Activated naive CD4-positive, alpha-beta T cell treated with anti-CD3 and anti-CD28 coated beads, Interleukin-2, amount 10 ng/mL, durations not matched to agents 7 days and 5 days (primary cell): Measurements from ENCODE around the gene IFRD1.
"Not testable (repeated sequence)": the region's sequence is repeated elsewhere in the genome, so short reads cannot be mapped to it uniquely, and the experiment has no call there.

Experiments used
- CTCF ChIA-PET: fragments of 350-600 bp; sonication (Branson Sonifier 250); formaldehyde crosslinking; loops from one replicate; lab custom pipeline; 2021; ENCODE audit warnings: antibody characterized with exemption; lab: Charles Lee
- DNase-seq: peaks from one replicate; pipeline ENCODE4 v3.0.0-alpha.2; 2020
- H3K27ac Mint-ChIP-seq: one replicate; pipeline ENCODE4 v1.8.0; 2021; ENCODE audit warnings: mild to moderate bottlenecking, moderate library complexity, mixed read lengths
- H3K27me3 Mint-ChIP-seq: one replicate; pipeline ENCODE4 v1.8.0; 2021; ENCODE audit warnings: mild to moderate bottlenecking, mixed read lengths
- H3K36me3 Mint-ChIP-seq: one replicate; pipeline ENCODE4 v1.8.0; 2021; ENCODE audit warnings: mixed read lengths
- H3K4me1 Mint-ChIP-seq: one replicate; pipeline ENCODE4 v1.8.0; 2021; ENCODE audit warnings: mixed read lengths
- H3K4me3 Mint-ChIP-seq: one replicate; pipeline ENCODE4 v1.8.0; 2021; ENCODE audit warnings: mild to moderate bottlenecking, moderate library complexity, mixed read lengths
- H3K9me3 Mint-ChIP-seq: one replicate; pipeline ENCODE4 v1.8.0; 2021; ENCODE audit warnings: mixed read lengths

The IFRD1 gene

GRCh38 chr7:112505495-112505894 lies 55.2 kb downstream of the IFRD1 start:
- CTCF ChIA-PET, result no interaction called here
- H3K27me3 Mint-ChIP-seq, result peaks cover 4% of the 10 kb centered on the region
- no peak for DNase-seq
- H3K27ac Mint-ChIP-seq, result no peak overlapping the region
- no peaks in the 10 kb centered on the region for H3K4me1 Mint-ChIP-seq
- H3K9me3 Mint-ChIP-seq, result no peaks in the 10 kb centered on the region
- H3K36me3 Mint-ChIP-seq, result no peaks in the 10 kb centered on the region
- no peak overlapping the region for H3K4me3 Mint-ChIP-seq

GRCh38 chr7:112508404-112508803 lies 58.1 kb downstream of the IFRD1 start:
- Mint-ChIP-seq H3K27ac (no peak overlapping the region), H3K9me3 (no peaks in the 10 kb centered on the region), H3K4me1 (no peaks in the 10 kb centered on the region), H3K36me3 (no peaks in the 10 kb centered on the region), H3K4me3 (no peak overlapping the region), H3K27me3 (peaks cover 7% of the 10 kb centered on the region)
- DNase-seq, result no peak
- CTCF ChIA-PET, result no interaction called here

DNA sequence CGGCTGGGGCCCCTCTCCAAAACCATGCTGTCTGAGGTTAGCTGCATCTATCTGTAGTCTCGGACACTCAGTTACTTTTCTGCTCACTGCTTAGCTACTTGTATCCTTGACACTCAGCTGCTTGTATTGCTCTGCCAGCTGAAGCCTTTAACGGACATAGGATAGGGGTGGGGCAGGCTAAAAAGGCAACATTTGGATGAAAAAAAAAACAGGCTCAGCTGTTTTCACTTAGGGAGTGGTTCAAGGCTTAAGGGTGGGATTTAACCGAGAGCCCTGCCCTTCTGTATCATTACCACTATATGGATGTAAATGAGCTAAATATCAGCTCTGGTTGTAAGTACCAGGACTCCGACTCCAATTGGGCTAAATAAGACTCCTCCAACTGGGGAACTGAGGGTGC lies 59.1 kb downstream of the IFRD1 start:
- peaks cover 7% of the 10 kb centered on the region for H3K27me3 Mint-ChIP-seq
- no peaks in the 10 kb centered on the region for H3K9me3 Mint-ChIP-seq
- no peaks in the 10 kb centered on the region for H3K4me1 Mint-ChIP-seq
- DNase-seq, result no peak
- H3K27ac Mint-ChIP-seq, result no peak overlapping the region
- no peak overlapping the region for H3K4me3 Mint-ChIP-seq
- CTCF ChIA-PET, result no interaction called here
- no peaks in the 10 kb centered on the region for H3K36me3 Mint-ChIP-seq

- CTCF ChIA-PET, result interaction anchor here (0.7 to 1.3 kb wide), 3 partner anchors 14 to 97 kb away, joined by 3 to 4 read pairs (median 3); no protein-coding TSS in a partner anchor
- Mint-ChIP-seq H3K27me3 (peaks cover 3% of the 10 kb centered on the region), H3K4me1 (no peaks in the 10 kb centered on the region), H3K9me3 (no peaks in the 10 kb centered on the region), H3K4me3 (no peak overlapping the region), H3K27ac (no peak overlapping the region), H3K36me3 (no peaks in the 10 kb centered on the region)
- DNase-seq, result no peak
Measured at GRCh38 chr7:112510001-112510742, 59.9 kb downstream of the IFRD1 start.

DNA sequence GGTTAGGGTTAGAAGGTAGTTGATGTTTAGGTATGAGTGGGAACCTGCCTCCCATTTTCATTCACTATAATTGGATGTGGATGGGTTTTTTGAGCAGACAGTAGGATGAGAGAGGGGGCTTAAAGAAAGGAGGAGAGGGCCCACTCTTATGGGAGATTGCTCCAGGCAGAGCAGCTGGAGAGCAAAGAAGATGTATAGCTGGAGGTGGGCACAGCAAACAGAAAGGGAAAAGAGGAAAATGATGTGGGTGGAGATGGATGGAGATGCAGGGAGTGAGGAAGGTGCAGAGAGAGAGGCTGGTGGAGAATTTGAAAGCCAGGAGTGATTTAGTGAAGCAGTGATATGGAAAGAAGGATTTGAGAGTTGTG lies 60.5 kb downstream of the IFRD1 start:
- Mint-ChIP-seq H3K4me3 (no peak overlapping the region), H3K9me3 (no peaks in the 10 kb centered on the region), H3K4me1 (no peaks in the 10 kb centered on the region), H3K27me3 (peaks cover 3% of the 10 kb centered on the region), H3K27ac (no peak overlapping the region), H3K36me3 (no peaks in the 10 kb centered on the region)
- no peak for DNase-seq
- CTCF ChIA-PET, result interaction anchor here (0.7 to 1.3 kb wide), 3 partner anchors 15 to 97 kb away, joined by 3 to 4 read pairs (median 3); no protein-coding TSS in a partner anchor

- no peak overlapping the region for H3K4me3 Mint-ChIP-seq
- peaks cover 3% of the 10 kb centered on the region for H3K27me3 Mint-ChIP-seq
- H3K9me3 Mint-ChIP-seq, result no peaks in the 10 kb centered on the region
- H3K4me1 Mint-ChIP-seq, result no peaks in the 10 kb centered on the region
- CTCF ChIA-PET, result no interaction called here
- no peaks in the 10 kb centered on the region for H3K36me3 Mint-ChIP-seq
- H3K27ac Mint-ChIP-seq, result no peak overlapping the region
- DNase-seq, result no peak
Measured at GRCh38 chr7:112511451-112512202, 61.4 kb downstream of the IFRD1 start.

- H3K4me3 Mint-ChIP-seq, result no peak overlapping the region
- DNase-seq, result no peak
- CTCF ChIA-PET, result no interaction called here
- no peaks in the 10 kb centered on the region for H3K36me3 Mint-ChIP-seq
- no peaks in the 10 kb centered on the region for H3K4me1 Mint-ChIP-seq
- H3K9me3 Mint-ChIP-seq, result no peaks in the 10 kb centered on the region
- H3K27me3 Mint-ChIP-seq, result peaks cover 3% of the 10 kb centered on the region
- no peak overlapping the region for H3K27ac Mint-ChIP-seq
Measured at GRCh38 chr7:112512451-112513210, 62.4 kb downstream of the IFRD1 start.

DNA sequence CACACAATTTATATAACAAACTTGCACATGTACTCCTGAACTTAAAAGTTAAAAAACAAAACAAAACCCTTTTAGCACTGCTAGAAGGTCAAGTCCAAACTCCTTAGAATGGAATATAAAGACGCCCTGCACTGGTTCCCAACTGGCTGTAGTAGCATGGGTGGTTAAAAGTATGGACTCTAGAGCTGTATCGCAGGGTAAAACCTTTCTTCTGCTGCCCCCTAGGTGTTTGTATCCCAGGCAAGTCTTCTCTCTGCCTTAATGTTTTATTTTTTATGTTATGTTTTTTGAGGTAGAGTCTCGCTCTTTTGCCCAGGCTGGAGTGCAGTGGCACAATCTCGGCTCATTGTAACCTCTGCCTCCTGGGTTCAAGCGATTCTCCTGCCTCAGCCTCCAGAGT lies 65.7 kb downstream of the IFRD1 start:
- DNase-seq, result no peak
- Mint-ChIP-seq H3K36me3 (no peaks in the 10 kb centered on the region), H3K27me3 (peaks cover 4% of the 10 kb centered on the region), H3K9me3 (no peaks in the 10 kb centered on the region), H3K4me3 (no peak overlapping the region), H3K27ac (no peak overlapping the region), H3K4me1 (no peaks in the 10 kb centered on the region)
- CTCF ChIA-PET, result no interaction called here

DNA sequence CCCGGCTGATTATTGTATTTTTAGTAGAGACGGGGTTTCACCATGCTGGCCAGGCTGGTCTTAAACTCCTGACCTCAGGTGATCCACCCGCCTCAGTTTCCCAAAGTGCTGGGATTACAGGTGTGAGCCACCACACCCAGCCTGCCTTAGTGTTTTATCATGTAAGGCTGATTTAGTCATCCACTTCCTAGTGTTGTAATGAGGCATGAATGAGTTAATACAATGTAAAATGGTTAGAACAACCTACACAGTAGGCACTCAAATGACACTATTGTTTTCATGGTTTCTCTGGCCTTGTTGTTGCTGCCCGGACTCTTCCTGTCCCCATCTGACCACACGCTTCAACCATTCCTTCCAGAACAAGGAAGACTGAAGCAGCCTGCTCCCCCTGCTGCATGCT lies 66.2 kb downstream of the IFRD1 start:
- H3K9me3 Mint-ChIP-seq, H3K4me1 Mint-ChIP-seq, H3K4me3 Mint-ChIP-seq, H3K27me3 Mint-ChIP-seq, CTCF ChIA-PET, H3K27ac Mint-ChIP-seq, DNase-seq, H3K36me3 Mint-ChIP-seq: not testable (repeated sequence)

GRCh38 chr7:112517487-112517886 lies 67.2 kb downstream of the IFRD1 start:
- peaks cover 8% of the 10 kb centered on the region for H3K27me3 Mint-ChIP-seq

GRCh38 chr7:112520787-112521186 lies 70.5 kb downstream of the IFRD1 start:
- Mint-ChIP-seq H3K9me3 (no peaks in the 10 kb centered on the region), H3K4me3 (no peak overlapping the region), H3K36me3 (no peaks in the 10 kb centered on the region), H3K27ac (no peak overlapping the region), H3K4me1 (no peaks in the 10 kb centered on the region), H3K27me3 (peaks cover 13% of the 10 kb centered on the region)
- no peak for DNase-seq
- CTCF ChIA-PET, result no interaction called here

More at GRCh38 chr7:112517487-112517886, 67.2 kb downstream of the IFRD1 start:
- Mint-ChIP-seq H3K36me3 (no peaks in the 10 kb centered on the region), H3K27ac (no peak overlapping the region), H3K4me3 (no peak overlapping the region), H3K9me3 (no peaks in the 10 kb centered on the region), H3K4me1 (no peaks in the 10 kb centered on the region)
- CTCF ChIA-PET, result no interaction called here
- no peak for DNase-seq

DNA sequence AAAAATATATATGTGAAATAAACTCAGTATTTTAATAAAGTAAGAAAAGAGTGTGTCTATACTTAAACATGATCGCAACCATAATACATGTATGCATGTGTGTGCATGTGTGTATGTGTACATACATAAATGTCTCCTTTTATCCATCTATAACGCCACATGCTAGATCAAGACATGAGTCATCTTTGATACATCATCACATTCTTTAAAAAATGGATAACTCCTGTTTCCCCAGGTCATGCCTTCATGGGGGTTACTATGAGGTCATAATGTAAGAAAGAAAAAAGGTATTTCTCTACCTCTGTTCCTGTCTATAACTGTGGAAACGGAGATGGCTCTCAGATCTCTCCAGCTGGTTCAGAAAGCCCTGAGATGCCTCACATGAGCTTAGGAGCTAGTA lies 71.7 kb downstream of the IFRD1 start:
- CTCF ChIA-PET, result no interaction called here
- no peak overlapping the region for H3K4me3 Mint-ChIP-seq
- H3K27me3 Mint-ChIP-seq, result peaks cover 13% of the 10 kb centered on the region
- no peaks in the 10 kb centered on the region for H3K9me3 Mint-ChIP-seq
- H3K4me1 Mint-ChIP-seq, result no peaks in the 10 kb centered on the region
- no peak for DNase-seq
- no peak overlapping the region for H3K27ac Mint-ChIP-seq
- H3K36me3 Mint-ChIP-seq, result no peaks in the 10 kb centered on the region

GRCh38 chr7:112523871-112524270 lies 73.6 kb downstream of the IFRD1 start:
- H3K4me1 Mint-ChIP-seq, result no peaks in the 10 kb centered on the region
- H3K9me3 Mint-ChIP-seq, result no peaks in the 10 kb centered on the region
- H3K4me3 Mint-ChIP-seq, result no peak overlapping the region
- H3K36me3 Mint-ChIP-seq, result no peaks in the 10 kb centered on the region
- H3K27ac Mint-ChIP-seq, result no peak overlapping the region
- CTCF ChIA-PET, result interaction anchor here (0.7 to 1.0 kb wide), 2 partner anchors 22 to 493 kb away, joined by 3 read pairs; no protein-coding TSS in a partner anchor
- DNase-seq, result no peak
- H3K27me3 Mint-ChIP-seq, result peaks cover 13% of the 10 kb centered on the region
